CD4-positive, alpha-beta T cell treated with Interleukin-15 for 4 hours (primary cell): ENCODE results near the gene GRID1.

Experiments
- DNase-seq: peaks from one replicate; pipeline ENCODE4 v3.0.0-alpha.2; 2020; ENCODE audit warnings: low spot score

GRID1 gene

GRCh38 chr10:86060386-86061277, 306.0 kb downstream of the GRID1 start:
- no peak for DNase-seq

GRCh38 chr10:86059892-86060291, 306.7 kb downstream of the GRID1 start:
- DNase-seq = no peak

GRCh38 chr10:86058964-86059363, 307.6 kb downstream of the GRID1 start:
- no peak for DNase-seq

- no peak for DNase-seq
Measured at GRCh38 chr10:86057708-86058107, 308.9 kb downstream of the GRID1 start.

- DNase-seq = no peak
Measured at GRCh38 chr10:86056672-86057071, 309.9 kb downstream of the GRID1 start.

GRCh38 chr10:86055928-86056327, 310.7 kb downstream of the GRID1 start:
- DNase-seq = no peak

GRCh38 chr10:86053675-86054074, 312.9 kb downstream of the GRID1 start:
- no peak for DNase-seq

- no peak for DNase-seq
Measured at GRCh38 chr10:86051586-86051985, 315.0 kb downstream of the GRID1 start.

- DNase-seq = no peak
Measured at GRCh38 chr10:86049442-86049841, 317.2 kb downstream of the GRID1 start.

GRCh38 chr10:86048973-86049372, 317.6 kb downstream of the GRID1 start:
- no peak for DNase-seq

- DNase-seq = no peak
Measured at GRCh38 chr10:86048571-86048970, 318.0 kb downstream of the GRID1 start.

- no peak for DNase-seq
Measured at GRCh38 chr10:86047588-86047987, 319.0 kb downstream of the GRID1 start.

- DNase-seq = peak; percentile 6
Measured at GRCh38 chr10:86046845-86047460, 319.6 kb downstream of the GRID1 start.

- no peak for DNase-seq
Measured at GRCh38 chr10:86045896-86046295, 320.7 kb downstream of the GRID1 start.

- DNase-seq = no peak
Measured at GRCh38 chr10:86044029-86044428, 322.6 kb downstream of the GRID1 start.

GRCh38 chr10:86043236-86043635, 323.4 kb downstream of the GRID1 start:
- no peak for DNase-seq

GRCh38 chr10:86042161-86042560, 324.4 kb downstream of the GRID1 start:
- no peak for DNase-seq

- no peak for DNase-seq
Measured at GRCh38 chr10:86041116-86041515, 325.5 kb downstream of the GRID1 start.

GRCh38 chr10:86038371-86038770, 328.2 kb downstream of the GRID1 start:
- no peak for DNase-seq

GRCh38 chr10:86037096-86037495, 329.5 kb downstream of the GRID1 start:
- DNase-seq = no peak

- no peak for DNase-seq
Measured at GRCh38 chr10:86036544-86036831, 330.1 kb downstream of the GRID1 start.

GRCh38 chr10:86035791-86036543, 330.6 kb downstream of the GRID1 start:
- no peak for DNase-seq

GRCh38 chr10:86034710-86035109, 331.9 kb downstream of the GRID1 start:
- no peak for DNase-seq
